GM10847 (cell line): ENCODE results near the gene POU3F2.

Experiments
- POLR2A ChIP-seq: IDR thresholded peaks from 2 replicates; pipeline ENCODE4 v1.6.1; 2011; ENCODE audit not compliant: insufficient read length; ENCODE audit errors: extremely low read depth

Gene POU3F2

GRCh38 chr6:98827295-98828159 is 6.8 kb upstream of the POU3F2 start:
- TF ChIP-seq POLR2A: no peak

- no peak for TF ChIP-seq POLR2A
Measured at GRCh38 chr6:98828211-98828788, 6.1 kb upstream of the POU3F2 start.

- TF ChIP-seq POLR2A: no peak
Measured at GRCh38 chr6:98828941-98829411, 5.4 kb upstream of the POU3F2 start.

- no peak for TF ChIP-seq POLR2A
Measured at GRCh38 chr6:98830146-98830545, 4.2 kb upstream of the POU3F2 start.

- TF ChIP-seq POLR2A: no peak
Measured at GRCh38 chr6:98831057-98831958, 3.1 kb upstream of the POU3F2 start.

- no peak for TF ChIP-seq POLR2A
Measured at GRCh38 chr6:98831959-98832283, 2.5 kb upstream of the POU3F2 start.

- no peak for TF ChIP-seq POLR2A
Measured at GRCh38 chr6:98832284-98833056, 1.9 kb upstream of the POU3F2 start.

- TF ChIP-seq POLR2A: no peak
Measured at GRCh38 chr6:98833057-98833306, 1.4 kb upstream of the POU3F2 start.

GRCh38 chr6:98833307-98834059 is 891 bp upstream of the POU3F2 start:
- no peak for TF ChIP-seq POLR2A

GRCh38 chr6:98835149-98836024 is 1.0 kb downstream of the POU3F2 start:
- no peak for TF ChIP-seq POLR2A

- no peak for TF ChIP-seq POLR2A
Measured at GRCh38 chr6:98836025-98836961, 1.9 kb downstream of the POU3F2 start.

GRCh38 chr6:98836962-98837944 is 2.9 kb downstream of the POU3F2 start:
- no peak for TF ChIP-seq POLR2A

- TF ChIP-seq POLR2A: no peak
Measured at GRCh38 chr6:98838032-98838431, 3.7 kb downstream of the POU3F2 start.
